GM19025 (cell line): ENCODE results near the gene SMIM38.
"Not testable (repeated sequence)": the region's sequence is repeated elsewhere in the genome, so short reads cannot be mapped to it uniquely, and the experiment has no call there.

Source experiments
- ATAC-seq: cut with Tn5 transposase; IDR thresholded peaks from one replicate; pipeline ENCODE4 v1.9.1; 2021; ENCODE audit warnings: mild to moderate bottlenecking, low read depth, moderate library complexity; ENCODE audit not compliant: unreplicated experiment

SMIM38 gene

GRCh38 chr11:69137151-69137844 is 18.4 kb upstream of the SMIM38 start:
- ATAC-seq: no peak

GRCh38 chr11:69138265-69138664 is 17.5 kb upstream of the SMIM38 start:
- ATAC-seq: no peak

GRCh38 chr11:69140161-69140560 is 15.6 kb upstream of the SMIM38 start:
- not testable (repeated sequence) for ATAC-seq

GRCh38 chr11:69140635-69141034 is 15.1 kb upstream of the SMIM38 start:
- no peak for ATAC-seq

GRCh38 chr11:69141742-69142141 is 14.0 kb upstream of the SMIM38 start:
- no peak for ATAC-seq

GRCh38 chr11:69142895-69143294 is 12.8 kb upstream of the SMIM38 start:
- no peak for ATAC-seq

- ATAC-seq: no peak
Observed at GRCh38 chr11:69144316-69145049, 11.3 kb upstream of the SMIM38 start.

- ATAC-seq: no peak
Observed at GRCh38 chr11:69145050-69145380, 10.7 kb upstream of the SMIM38 start.

- no peak for ATAC-seq
Observed at GRCh38 chr11:69148377-69148762, 7.4 kb upstream of the SMIM38 start.

GRCh38 chr11:69148806-69149205 is 6.9 kb upstream of the SMIM38 start:
- no peak for ATAC-seq

- not testable (repeated sequence) for ATAC-seq
Observed at GRCh38 chr11:69149338-69150045, 6.2 kb upstream of the SMIM38 start.

GRCh38 chr11:69150175-69150574 is 5.6 kb upstream of the SMIM38 start:
- ATAC-seq: no peak

- no peak for ATAC-seq
Observed at GRCh38 chr11:69151836-69152235, 3.9 kb upstream of the SMIM38 start.

- no peak for ATAC-seq
Observed at GRCh38 chr11:69152733-69153421, 2.9 kb upstream of the SMIM38 start.

- no peak for ATAC-seq
Observed at GRCh38 chr11:69153661-69154060, 2.1 kb upstream of the SMIM38 start.

- no peak for ATAC-seq
Observed at GRCh38 chr11:69154211-69154913, 1.4 kb upstream of the SMIM38 start.

- ATAC-seq: no peak
Observed at GRCh38 chr11:69154938-69155301, 815 bp upstream of the SMIM38 start.

GRCh38 chr11:69156235-69156639 is 502 bp downstream of the SMIM38 start:
- no peak for ATAC-seq

GRCh38 chr11:69156673-69157155 is 979 bp downstream of the SMIM38 start:
- no peak for ATAC-seq

GRCh38 chr11:69157156-69157821 is 1.6 kb downstream of the SMIM38 start:
- ATAC-seq: no peak
